ENCODE results near the gene CYTH2.

CYTH2 gene

GRCh38 chr19:48454150-48454730 lies 14.9 kb upstream of the CYTH2 start:
- no peak for DNase-seq

GRCh38 chr19:48455171-48455907 lies 13.8 kb upstream of the CYTH2 start, which contains the start of gene KCNJ14:
Gene KCNJ14 (plus strand): TSS chr19:48455574. CDS start chr19:48461725, 6,151 bp downstream.
- no peak for DNase-seq

- DNase-seq: no peak
These were observed 13.1 kb upstream of the CYTH2 start for GRCh38 chr19:48455908-48456562.

- DNase-seq: no peak
These were observed 12.3 kb upstream of the CYTH2 start for GRCh38 chr19:48456864-48457263.

- no peak for DNase-seq
These were observed 11.2 kb upstream of the CYTH2 start for GRCh38 chr19:48458016-48458415.

GRCh38 chr19:48461651-48461981 lies 7.6 kb upstream of the CYTH2 start:
- no peak for DNase-seq

GRCh38 chr19:48461982-48462655 lies 7.0 kb upstream of the CYTH2 start:
- DNase-seq: no peak

GRCh38 chr19:48465215-48465614 lies 4.0 kb upstream of the CYTH2 start:
- no peak for DNase-seq

- no peak for DNase-seq
These were observed 2.4 kb upstream of the CYTH2 start for GRCh38 chr19:48466561-48467325.

GRCh38 chr19:48468772-48469288 lies 339 bp upstream of the CYTH2 start:
- peak; percentile 99 for DNase-seq

GRCh38 chr19:48469934-48470680 lies 938 bp downstream of the CYTH2 start:
- DNase-seq: no peak

GRCh38 chr19:48470856-48471255 lies 1.7 kb downstream of the CYTH2 start:
- no peak for DNase-seq

GRCh38 chr19:48471836-48472235 lies 2.7 kb downstream of the CYTH2 start:
- peak; percentile 47 for DNase-seq

GRCh38 chr19:48473161-48473966 lies 4.2 kb downstream of the CYTH2 start:
- no peak for DNase-seq

- DNase-seq: no peak
These were observed 5.0 kb downstream of the CYTH2 start for GRCh38 chr19:48474084-48474592.

- no peak for DNase-seq
These were observed 6.3 kb downstream of the CYTH2 start for GRCh38 chr19:48475369-48476068.

GRCh38 chr19:48476176-48476575 lies 7.0 kb downstream of the CYTH2 start:
- DNase-seq: no peak

- DNase-seq: no peak
These were observed 8.0 kb downstream of the CYTH2 start for GRCh38 chr19:48477067-48477685.

- no peak for DNase-seq
These were observed 8.6 kb downstream of the CYTH2 start for GRCh38 chr19:48477698-48478338.

All from DMS79 treated with DMSO at 0.1 percent for 48 hours (cell line).